Hematopoietic multipotent progenitor cell treated with erythropoietin and hydrocortisone succinate and interleukin-3 and kit ligand, for 17 days (in vitro differentiated cells): Measurements from ENCODE around the gene PLPP1.

Experiments used
- DNase-seq: peaks from one replicate; pipeline ENCODE4 v3.0.0-alpha.2; 2015; ENCODE audit warnings: low spot score

Gene PLPP1

GRCh38 chr5:55534436-55535198 lies at the start of gene PLPP1:
TSS of gene PLPP1 (minus strand) at chr5:55534964. CDS start at chr5:55534629, 335 bp downstream.
- DNase-seq = peak; percentile 21

GRCh38 chr5:55583578-55583977 lies 48.8 kb upstream of the PLPP1 start:
- DNase-seq = no peak

- DNase-seq = no peak
Observed at GRCh38 chr5:55582256-55582655, 47.5 kb upstream of the PLPP1 start.

- no peak for DNase-seq
Observed at GRCh38 chr5:55580042-55580441, 45.3 kb upstream of the PLPP1 start.

GRCh38 chr5:55578771-55579170 lies 44.0 kb upstream of the PLPP1 start:
- no peak for DNase-seq

- DNase-seq = no peak
Observed at GRCh38 chr5:55577353-55578060, 42.7 kb upstream of the PLPP1 start.

GRCh38 chr5:55576661-55577060 lies 41.9 kb upstream of the PLPP1 start:
- DNase-seq = no peak

GRCh38 chr5:55575815-55576583 lies 41.2 kb upstream of the PLPP1 start:
- no peak for DNase-seq

GRCh38 chr5:55572600-55572999 lies 37.8 kb upstream of the PLPP1 start:
- no peak for DNase-seq

- no peak for DNase-seq
Observed at GRCh38 chr5:55572020-55572419, 37.3 kb upstream of the PLPP1 start.

GRCh38 chr5:55570570-55570969 lies 35.8 kb upstream of the PLPP1 start:
- DNase-seq = no peak

GRCh38 chr5:55570026-55570425 lies 35.3 kb upstream of the PLPP1 start:
- no peak for DNase-seq

GRCh38 chr5:55569513-55569865 lies 34.7 kb upstream of the PLPP1 start:
- no peak for DNase-seq

GRCh38 chr5:55568654-55569512 lies 34.1 kb upstream of the PLPP1 start:
- no peak for DNase-seq

- DNase-seq = no peak
Observed at GRCh38 chr5:55564721-55565120, 30.0 kb upstream of the PLPP1 start.

GRCh38 chr5:55558484-55558883 lies 23.7 kb upstream of the PLPP1 start:
- DNase-seq = no peak

- no peak for DNase-seq
Observed at GRCh38 chr5:55557123-55557522, 22.4 kb upstream of the PLPP1 start.

GRCh38 chr5:55554585-55555202 lies 19.9 kb upstream of the PLPP1 start:
- DNase-seq = no peak

- no peak for DNase-seq
Observed at GRCh38 chr5:55551904-55552303, 17.1 kb upstream of the PLPP1 start.

GRCh38 chr5:55551358-55551757 lies 16.6 kb upstream of the PLPP1 start:
- DNase-seq = no peak

GRCh38 chr5:55547781-55548180 lies 13.0 kb upstream of the PLPP1 start:
- DNase-seq = no peak

- no peak for DNase-seq
Observed at GRCh38 chr5:55546947-55547346, 12.2 kb upstream of the PLPP1 start.
